ENCODE data around the gene DUOXA1. TPM values are rescaled to one million over a fixed set of nuclear protein-coding genes. Genes with fewer than 3 reads are reported as not detected.

The DUOXA1 gene
- total and polyA plus RNA-seq, 9 of the 15 experiments (the other 6 are each of a cell fraction or from before 2014, with no cell fraction given): 0.17 to 0.74 (median 0.24) TPM; not detected in 6

DNA sequence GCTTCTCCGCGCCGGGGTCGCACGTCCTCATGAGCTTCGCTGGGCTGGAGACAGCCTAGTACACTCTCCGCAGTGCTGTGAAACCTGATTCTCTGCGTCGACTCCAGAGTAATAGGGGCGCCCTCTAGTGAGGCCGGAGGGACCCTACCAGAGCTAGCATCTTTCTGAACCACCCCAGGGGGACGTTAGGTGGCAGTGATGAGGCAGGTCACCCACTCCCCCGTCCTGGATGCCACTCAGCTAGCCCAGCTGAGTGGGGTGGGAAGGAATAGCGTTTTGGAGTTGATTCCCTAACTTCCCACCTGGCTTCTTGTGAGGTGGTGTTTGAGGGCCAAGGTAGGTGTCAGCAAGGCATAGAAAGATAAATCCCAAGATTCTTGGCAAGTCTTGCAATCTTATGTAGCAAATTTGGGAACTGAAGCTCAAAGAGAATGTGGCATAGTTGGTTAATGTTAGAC lies 11.5 kb downstream of the DUOXA1 start (continued):
- TF ChIP-seq MYC (IDR thresholded peaks at IDR 0.05; ENCODE audit: low read depth, low read length): peak; percentile 28; the same call in 1 of the 2 replicates
- no peak for TF ChIP-seq MYC (CRISPR knock-in tag; IDR thresholded peaks at IDR 0.05; ENCODE audit: borderline replicate concordance, low read depth)
- peak; percentile 28; the same call in 1 of the 2 replicates for TF ChIP-seq DPF2 (IDR thresholded peaks at IDR 0.05)
- 0 out of 2 replicates have a peak, but pooled peaks have one; percentile 49 for TF ChIP-seq CBX5 (IDR thresholded peaks at IDR 0.05; ENCODE audit: borderline replicate concordance, low read depth)
- TF ChIP-seq E2F3 (CRISPR knock-in tag; IDR thresholded peaks at IDR 0.05): no peak
- TF ChIP-seq CXXC5 (CRISPR knock-in tag; IDR thresholded peaks at IDR 0.05): peak; percentile 58; the same call in 1 of the 2 replicates
- peak in 1 of 2 experiments; percentile 57; a peak in 2 of 4 replicates for TF ChIP-seq MAZ (CRISPR knock-in tag; conservative IDR thresholded peaks at IDR 0.05 in 1 of 2, IDR thresholded peaks at IDR 0.05 in 1 of 2)
- TF ChIP-seq TCF3 (CRISPR knock-in tag; IDR thresholded peaks at IDR 0.05): peak; percentile 41; the same call in 1 of the 2 replicates
- TF ChIP-seq, protein P1, sequence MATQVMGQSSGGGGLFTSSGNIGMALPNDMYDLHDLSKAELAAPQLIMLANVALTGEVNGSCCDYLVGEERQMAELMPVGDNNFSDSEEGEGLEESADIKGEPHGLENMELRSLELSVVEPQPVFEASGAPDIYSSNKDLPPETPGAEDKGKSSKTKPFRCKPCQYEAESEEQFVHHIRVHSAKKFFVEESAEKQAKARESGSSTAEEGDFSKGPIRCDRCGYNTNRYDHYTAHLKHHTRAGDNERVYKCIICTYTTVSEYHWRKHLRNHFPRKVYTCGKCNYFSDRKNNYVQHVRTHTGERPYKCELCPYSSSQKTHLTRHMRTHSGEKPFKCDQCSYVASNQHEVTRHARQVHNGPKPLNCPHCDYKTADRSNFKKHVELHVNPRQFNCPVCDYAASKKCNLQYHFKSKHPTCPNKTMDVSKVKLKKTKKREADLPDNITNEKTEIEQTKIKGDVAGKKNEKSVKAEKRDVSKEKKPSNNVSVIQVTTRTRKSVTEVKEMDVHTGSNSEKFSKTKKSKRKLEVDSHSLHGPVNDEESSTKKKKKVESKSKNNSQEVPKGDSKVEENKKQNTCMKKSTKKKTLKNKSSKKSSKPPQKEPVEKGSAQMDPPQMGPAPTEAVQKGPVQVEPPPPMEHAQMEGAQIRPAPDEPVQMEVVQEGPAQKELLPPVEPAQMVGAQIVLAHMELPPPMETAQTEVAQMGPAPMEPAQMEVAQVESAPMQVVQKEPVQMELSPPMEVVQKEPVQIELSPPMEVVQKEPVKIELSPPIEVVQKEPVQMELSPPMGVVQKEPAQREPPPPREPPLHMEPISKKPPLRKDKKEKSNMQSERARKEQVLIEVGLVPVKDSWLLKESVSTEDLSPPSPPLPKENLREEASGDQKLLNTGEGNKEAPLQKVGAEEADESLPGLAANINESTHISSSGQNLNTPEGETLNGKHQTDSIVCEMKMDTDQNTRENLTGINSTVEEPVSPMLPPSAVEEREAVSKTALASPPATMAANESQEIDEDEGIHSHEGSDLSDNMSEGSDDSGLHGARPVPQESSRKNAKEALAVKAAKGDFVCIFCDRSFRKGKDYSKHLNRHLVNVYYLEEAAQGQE (IDR thresholded peaks at IDR 0.05; ENCODE audit: borderline replicate concordance): peak; percentile 94
- TF ChIP-seq, protein P1 (CRISPR knock-in tag; IDR thresholded peaks at IDR 0.05; ENCODE audit: low read depth): no peak
- TF ChIP-seq RFX1 (IDR thresholded peaks at IDR 0.05): no peak
- TF ChIP-seq, protein P2, sequence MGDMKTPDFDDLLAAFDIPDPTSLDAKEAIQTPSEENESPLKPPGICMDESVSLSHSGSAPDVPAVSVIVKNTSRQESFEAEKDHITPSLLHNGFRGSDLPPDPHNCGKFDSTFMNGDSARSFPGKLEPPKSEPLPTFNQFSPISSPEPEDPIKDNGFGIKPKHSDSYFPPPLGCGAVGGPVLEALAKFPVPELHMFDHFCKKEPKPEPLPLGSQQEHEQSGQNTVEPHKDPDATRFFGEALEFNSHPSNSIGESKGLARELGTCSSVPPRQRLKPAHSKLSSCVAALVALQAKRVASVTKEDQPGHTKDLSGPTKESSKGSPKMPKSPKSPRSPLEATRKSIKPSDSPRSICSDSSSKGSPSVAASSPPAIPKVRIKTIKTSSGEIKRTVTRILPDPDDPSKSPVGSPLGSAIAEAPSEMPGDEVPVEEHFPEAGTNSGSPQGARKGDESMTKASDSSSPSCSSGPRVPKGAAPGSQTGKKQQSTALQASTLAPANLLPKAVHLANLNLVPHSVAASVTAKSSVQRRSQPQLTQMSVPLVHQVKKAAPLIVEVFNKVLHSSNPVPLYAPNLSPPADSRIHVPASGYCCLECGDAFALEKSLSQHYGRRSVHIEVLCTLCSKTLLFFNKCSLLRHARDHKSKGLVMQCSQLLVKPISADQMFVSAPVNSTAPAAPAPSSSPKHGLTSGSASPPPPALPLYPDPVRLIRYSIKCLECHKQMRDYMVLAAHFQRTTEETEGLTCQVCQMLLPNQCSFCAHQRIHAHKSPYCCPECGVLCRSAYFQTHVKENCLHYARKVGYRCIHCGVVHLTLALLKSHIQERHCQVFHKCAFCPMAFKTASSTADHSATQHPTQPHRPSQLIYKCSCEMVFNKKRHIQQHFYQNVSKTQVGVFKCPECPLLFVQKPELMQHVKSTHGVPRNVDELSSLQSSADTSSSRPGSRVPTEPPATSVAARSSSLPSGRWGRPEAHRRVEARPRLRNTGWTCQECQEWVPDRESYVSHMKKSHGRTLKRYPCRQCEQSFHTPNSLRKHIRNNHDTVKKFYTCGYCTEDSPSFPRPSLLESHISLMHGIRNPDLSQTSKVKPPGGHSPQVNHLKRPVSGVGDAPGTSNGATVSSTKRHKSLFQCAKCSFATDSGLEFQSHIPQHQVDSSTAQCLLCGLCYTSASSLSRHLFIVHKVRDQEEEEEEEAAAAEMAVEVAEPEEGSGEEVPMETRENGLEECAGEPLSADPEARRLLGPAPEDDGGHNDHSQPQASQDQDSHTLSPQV (IDR thresholded peaks at IDR 0.05): peak; percentile 50
- no peak for TF ChIP-seq ZNF324 (CRISPR knock-in tag; IDR thresholded peaks at IDR 0.05)
- TF ChIP-seq ZSCAN32 (CRISPR knock-in tag; IDR thresholded peaks at IDR 0.05): no peak
- TF ChIP-seq EGR1 (conservative IDR thresholded peaks at IDR 0.05): peak; percentile 60
- TF ChIP-seq RNF2 (IDR thresholded peaks at IDR 0.05): no peak
- TF ChIP-seq L3MBTL2 (IDR thresholded peaks at IDR 0.05): peak; percentile 73; the same call in 1 of the 2 replicates
